H9 (cell line): ENCODE results near the gene ABTB1. TPM values are rescaled to one million over a fixed set of nuclear protein-coding genes. Genes with fewer than 3 reads are reported as not detected.

Experiments used
- DNase-seq: peaks from one replicate; pipeline ENCODE4 v3.0.0-alpha.2; 2017
- H2AFZ ChIP-seq: one replicate; pipeline ENCODE4 v1.6.1; 2013; ENCODE audit warnings: mild to moderate bottlenecking, low read length, control low read depth, moderate library complexity
- H2AK5ac ChIP-seq: 2 replicates; pipeline ENCODE4 v1.6.1; 2013; ENCODE audit warnings: low read length, control low read depth, mixed read lengths; ENCODE audit not compliant: insufficient read length
- H2BK120ac ChIP-seq: one replicate; pipeline ENCODE4 v1.6.1; 2013; ENCODE audit warnings: low read depth, mild to moderate bottlenecking, low read length, control low read depth, inconsistent platforms; ENCODE audit not compliant: poor library complexity, severe bottlenecking
- H2BK12ac ChIP-seq: 2 replicates; pipeline ENCODE4 v1.6.1; 2013; ENCODE audit warnings: low read length, control low read depth, mixed read lengths, low read depth; ENCODE audit not compliant: insufficient read length
- H2BK15ac ChIP-seq: 2 replicates; pipeline ENCODE4 v1.6.1; 2013; ENCODE audit warnings: low read depth, low read length, control low read depth
- H2BK20ac ChIP-seq: one replicate; pipeline ENCODE4 v1.6.1; 2013; ENCODE audit warnings: low read depth, mild to moderate bottlenecking, low read length, control low read depth, inconsistent platforms; ENCODE audit not compliant: poor library complexity, severe bottlenecking
- H2BK5ac ChIP-seq: 2 replicates; pipeline ENCODE4 v1.6.1; 2013; ENCODE audit warnings: low read length, control low read depth, mixed read lengths; ENCODE audit not compliant: insufficient read length
- H3K14ac ChIP-seq: 2 replicates; pipeline ENCODE4 v1.6.1; 2013; ENCODE audit warnings: low read length, control low read depth; ENCODE audit not compliant: insufficient read depth
- H3K18ac ChIP-seq: 2 replicates; pipeline ENCODE4 v1.6.1; 2013; ENCODE audit warnings: low read depth, mild to moderate bottlenecking, mixed read lengths, low read length, control low read depth; ENCODE audit not compliant: insufficient read length
- H3K23ac ChIP-seq: 2 replicates; pipeline ENCODE4 v1.6.1; 2013; ENCODE audit warnings: low read length, control low read depth, mixed read lengths, low read depth; ENCODE audit not compliant: insufficient read length
- H3K23me2 ChIP-seq: 2 replicates; pipeline ENCODE4 v1.6.1; 2013; ENCODE audit warnings: low read depth, mild to moderate bottlenecking, mixed read lengths, low read length, control low read depth; ENCODE audit not compliant: insufficient read length, poor library complexity, severe bottlenecking
- H3K27ac ChIP-seq: 2 replicates; pipeline ENCODE4 v1.5.1; 2013; ENCODE audit warnings: low read length, control low read depth, mixed read lengths, low read depth; ENCODE audit not compliant: insufficient read length
- H3K27me3 ChIP-seq: 2 replicates; pipeline ENCODE4 v1.6.1; 2013; ENCODE audit warnings: low read length, control low read depth, inconsistent platforms; ENCODE audit not compliant: insufficient read depth
- H3K4ac ChIP-seq: 2 replicates; pipeline ENCODE4 v1.6.1; 2013; ENCODE audit warnings: low read depth, mild to moderate bottlenecking, control low read depth, inconsistent platforms, low read length, moderate library complexity
- H3K4me1 ChIP-seq: 2 replicates; pipeline ENCODE4 v1.6.1; 2013; ENCODE audit warnings: low read length, control low read depth, inconsistent platforms; ENCODE audit not compliant: insufficient read depth
- H3K4me2 ChIP-seq: 2 replicates; pipeline ENCODE4 v1.6.1; 2013; ENCODE audit warnings: low read length, control low read depth, mixed read lengths; ENCODE audit not compliant: insufficient read length, insufficient read depth
- H3K56ac ChIP-seq: 2 replicates; pipeline ENCODE4 v1.6.1; 2013; ENCODE audit warnings: low read depth, mild to moderate bottlenecking, mixed read lengths, low read length, control low read depth; ENCODE audit not compliant: insufficient read length
- H3K79me1 ChIP-seq: 2 replicates; pipeline ENCODE4 v1.6.1; 2013; ENCODE audit warnings: low read depth, mild to moderate bottlenecking, moderate library complexity, low read length, control low read depth, inconsistent platforms; ENCODE audit not compliant: insufficient read depth, poor library complexity, severe bottlenecking
- H3K79me2 ChIP-seq: 2 replicates; pipeline ENCODE4 v1.6.1; 2013; ENCODE audit warnings: low read length, control low read depth, inconsistent platforms; ENCODE audit not compliant: insufficient read depth
- H3K9ac ChIP-seq: 2 replicates; pipeline ENCODE4 v1.6.1; 2013; ENCODE audit warnings: low read length, control low read depth, mixed read lengths; ENCODE audit not compliant: insufficient read length; ENCODE audit errors: extremely low read depth
- H3K9me3 ChIP-seq: one replicate; pipeline ENCODE4 v1.6.1; 2013; ENCODE audit warnings: low read depth, low read length, inconsistent platforms; ENCODE audit not compliant: control insufficient read depth
- H3T11ph ChIP-seq: one replicate; pipeline ENCODE4 v1.6.1; 2013; ENCODE audit warnings: mild to moderate bottlenecking, low read length, control low read depth, inconsistent platforms
- H4K20me1 ChIP-seq: one replicate; pipeline ENCODE4 v1.6.1; 2013; ENCODE audit not compliant: control insufficient read depth, insufficient read length, insufficient read depth
- H4K5ac ChIP-seq: 2 replicates; pipeline ENCODE4 v1.6.1; 2013; ENCODE audit warnings: low read depth, mild to moderate bottlenecking, mixed read lengths, low read length, control low read depth; ENCODE audit not compliant: insufficient read length
- H4K8ac ChIP-seq: replicated peaks from 2 replicates; pipeline ENCODE4 v1.6.1; 2013; ENCODE audit warnings: low read length, control low read depth, mixed read lengths, low read depth; ENCODE audit not compliant: insufficient read length
- H4K91ac ChIP-seq: 2 replicates; pipeline ENCODE4 v1.6.1; 2013; ENCODE audit warnings: low read depth, mild to moderate bottlenecking, moderate library complexity, mixed read lengths, low read length, control low read depth; ENCODE audit not compliant: insufficient read length
- H3K27ac Mint-ChIP-seq, 3 experiments: 2 replicates in 2 of 3; 3 replicates in 1 of 3; pipeline ENCODE4 v1.8.0; 2020 to 2021; ENCODE audit warnings: mixed read lengths in 3 of 3, mild to moderate bottlenecking in 1 of 3, moderate library complexity in 1 of 3
- H3K27me3 Mint-ChIP-seq: 2 replicates; pipeline ENCODE4 v1.8.0; 2021; ENCODE audit warnings: low read depth, mild to moderate bottlenecking, moderate library complexity, mixed read lengths
- H3K36me3 Mint-ChIP-seq, 3 experiments: 2 replicates in 2 of 3; 3 replicates in 1 of 3; pipeline ENCODE4 v1.8.0; 2020 to 2021; ENCODE audit warnings: low read depth in 3 of 3, mixed read lengths in 3 of 3; ENCODE audit not compliant: insufficient read depth in 1 of 3
- H3K4me1 Mint-ChIP-seq, 2 experiments: 2 replicates each; pipeline ENCODE4 v1.8.0; 2020; ENCODE audit warnings: mixed read lengths in 2 of 2
- H3K4me3 Mint-ChIP-seq, 2 experiments: 2 replicates in 1 of 2; 3 replicates in 1 of 2; pipeline ENCODE4 v1.8.0; 2020 to 2021; ENCODE audit warnings: mild to moderate bottlenecking in 2 of 2, mixed read lengths in 2 of 2, moderate library complexity in 1 of 2
- H3K9me3 Mint-ChIP-seq, 2 experiments: 2 replicates in 1 of 2; 3 replicates in 1 of 2; pipeline ENCODE4 v1.8.0; 2020; ENCODE audit warnings: mild to moderate bottlenecking in 2 of 2, mixed read lengths in 2 of 2, moderate library complexity in 1 of 2
- CTCF ChIP-seq: fragments of 200-600 bp; sonication (generic); conservative IDR thresholded peaks from 3 replicates; pipeline ENCODE4 v1.8.0; 2021; ENCODE audit warnings: antibody characterized with exemption, mild to moderate bottlenecking
- total RNA-seq: library from RNA; stranded (reverse); gene quantifications from 2 replicates; pipeline ENCODE4 v1.2.1, GENCODE V29; 2021

ABTB1 gene
- total RNA-seq, 1 experiment from 2014 or later, result 6.2 TPM

- no peak overlapping the region for H3K4me2 ChIP-seq
- no peak overlapping the region for H2AFZ ChIP-seq
- H2BK20ac ChIP-seq, result no peak overlapping the region
- H2BK5ac ChIP-seq, result no peak overlapping the region
- no peaks in the 10 kb centered on the region for H3K9me3 ChIP-seq
- no peak for TF ChIP-seq CTCF
- no peak overlapping the region for H4K5ac ChIP-seq
- H3K23ac ChIP-seq, result no peak overlapping the region
- no peaks in the 10 kb centered on the region for H3K27me3 ChIP-seq
- H2BK12ac ChIP-seq, result no peak overlapping the region
- no peak overlapping the region for H4K91ac ChIP-seq
- no peak overlapping the region for H3K4me3 Mint-ChIP-seq
- H3K4ac ChIP-seq, result no peak overlapping the region
- H3K23me2 ChIP-seq, result no peaks in the 10 kb centered on the region
- H3K27me3 Mint-ChIP-seq, result no peaks in the 10 kb centered on the region
- no peak overlapping the region for H3K9ac ChIP-seq
- H3K36me3 Mint-ChIP-seq, result peaks cover 0 to 4% (median 4%) of the 10 kb centered on the region in 3 experiments; a peak in 3 of 7 replicates
- no peak overlapping the region for H2AK5ac ChIP-seq
- no peak overlapping the region for H3T11ph ChIP-seq
- no peak overlapping the region for H2BK15ac ChIP-seq
- H3K79me1 ChIP-seq, result no peaks in the 10 kb centered on the region
- peaks cover 9 to 13% of the 10 kb centered on the region in 2 experiments for H3K4me1 Mint-ChIP-seq
- H4K8ac ChIP-seq, result no peak overlapping the region
- H3K27ac Mint-ChIP-seq, result no peak overlapping the region
- H3K18ac ChIP-seq, result no peak overlapping the region
- no peaks in the 10 kb centered on the region for H3K79me2 ChIP-seq
- H3K27ac ChIP-seq, result no peak overlapping the region
- H4K20me1 ChIP-seq, result peaks cover 5% of the 10 kb centered on the region
- H3K56ac ChIP-seq, result no peak overlapping the region
- no peak overlapping the region for H2BK120ac ChIP-seq
- H3K4me1 ChIP-seq, result no peaks in the 10 kb centered on the region; the same call in 1 of the 2 replicates
- DNase-seq, result no peak
- no peaks in the 10 kb centered on the region for H3K9me3 Mint-ChIP-seq
- H3K14ac ChIP-seq, result no peak overlapping the region
These were observed 34.8 kb upstream of the ABTB1 start for GRCh38 chr3:127637971-127638370.
